Measurements from ENCODE around the gene SAT2. TPM values are rescaled to one million over a fixed set of nuclear protein-coding genes. Genes with fewer than 3 reads are reported as not detected.

The SAT2 gene
- total and polyA plus RNA-seq, 7 donors: 72.9 to 116 (median 104) TPM

DNA sequence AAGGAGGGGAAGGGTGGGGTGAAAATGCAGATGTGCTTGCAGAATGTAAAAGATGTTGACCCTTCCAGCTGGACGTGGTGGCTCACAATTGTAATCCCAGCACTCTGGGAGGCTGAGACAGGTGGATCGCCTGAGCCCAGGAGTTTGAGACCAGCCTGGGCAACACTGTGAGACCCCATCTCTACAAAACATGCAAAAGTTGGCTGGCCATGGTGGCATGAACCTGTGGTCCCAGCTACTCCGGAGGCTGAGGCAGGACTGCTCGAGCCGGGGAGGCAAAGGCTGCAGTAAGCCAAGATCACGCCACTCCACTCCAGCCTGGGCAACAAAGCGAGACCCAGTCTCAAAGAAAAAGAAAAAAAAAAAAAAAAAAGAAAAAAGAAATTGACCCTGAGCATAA lies 40.9 kb upstream of the SAT2 start:
- WGBS, 2 donors: 93 to 96% methylated on average over 7 of the region's 7 CpGs
- DNase-seq: no peak
- Histone ChIP-seq H3K4me1 (no peaks in the 10 kb centered on the region), H3K27me3 (no peaks in the 10 kb centered on the region), H3K9me3 (peaks cover 0 to 2% (median 0%) of the 10 kb centered on the region in 4 donors), H3K27ac (no peak overlapping the region), H3K36me3 (peaks cover 12 to 77% (median 26%) of the 10 kb centered on the region in 4 donors), H3K4me3 (no peak overlapping the region)
- intact Hi-C loops (cut with DNase I): no loop called here
- TF ChIP-seq POLR2AphosphoS5 (IDR thresholded peaks at IDR 0.05) (no peak), EP300 (IDR thresholded peaks at IDR 0.05) (no peak), POLR2A (IDR thresholded peaks at IDR 0.05) (no peak)
- TF ChIP-seq, protein P1, sequence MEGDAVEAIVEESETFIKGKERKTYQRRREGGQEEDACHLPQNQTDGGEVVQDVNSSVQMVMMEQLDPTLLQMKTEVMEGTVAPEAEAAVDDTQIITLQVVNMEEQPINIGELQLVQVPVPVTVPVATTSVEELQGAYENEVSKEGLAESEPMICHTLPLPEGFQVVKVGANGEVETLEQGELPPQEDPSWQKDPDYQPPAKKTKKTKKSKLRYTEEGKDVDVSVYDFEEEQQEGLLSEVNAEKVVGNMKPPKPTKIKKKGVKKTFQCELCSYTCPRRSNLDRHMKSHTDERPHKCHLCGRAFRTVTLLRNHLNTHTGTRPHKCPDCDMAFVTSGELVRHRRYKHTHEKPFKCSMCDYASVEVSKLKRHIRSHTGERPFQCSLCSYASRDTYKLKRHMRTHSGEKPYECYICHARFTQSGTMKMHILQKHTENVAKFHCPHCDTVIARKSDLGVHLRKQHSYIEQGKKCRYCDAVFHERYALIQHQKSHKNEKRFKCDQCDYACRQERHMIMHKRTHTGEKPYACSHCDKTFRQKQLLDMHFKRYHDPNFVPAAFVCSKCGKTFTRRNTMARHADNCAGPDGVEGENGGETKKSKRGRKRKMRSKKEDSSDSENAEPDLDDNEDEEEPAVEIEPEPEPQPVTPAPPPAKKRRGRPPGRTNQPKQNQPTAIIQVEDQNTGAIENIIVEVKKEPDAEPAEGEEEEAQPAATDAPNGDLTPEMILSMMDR (IDR thresholded peaks at IDR 0.05): no peak

DNA sequence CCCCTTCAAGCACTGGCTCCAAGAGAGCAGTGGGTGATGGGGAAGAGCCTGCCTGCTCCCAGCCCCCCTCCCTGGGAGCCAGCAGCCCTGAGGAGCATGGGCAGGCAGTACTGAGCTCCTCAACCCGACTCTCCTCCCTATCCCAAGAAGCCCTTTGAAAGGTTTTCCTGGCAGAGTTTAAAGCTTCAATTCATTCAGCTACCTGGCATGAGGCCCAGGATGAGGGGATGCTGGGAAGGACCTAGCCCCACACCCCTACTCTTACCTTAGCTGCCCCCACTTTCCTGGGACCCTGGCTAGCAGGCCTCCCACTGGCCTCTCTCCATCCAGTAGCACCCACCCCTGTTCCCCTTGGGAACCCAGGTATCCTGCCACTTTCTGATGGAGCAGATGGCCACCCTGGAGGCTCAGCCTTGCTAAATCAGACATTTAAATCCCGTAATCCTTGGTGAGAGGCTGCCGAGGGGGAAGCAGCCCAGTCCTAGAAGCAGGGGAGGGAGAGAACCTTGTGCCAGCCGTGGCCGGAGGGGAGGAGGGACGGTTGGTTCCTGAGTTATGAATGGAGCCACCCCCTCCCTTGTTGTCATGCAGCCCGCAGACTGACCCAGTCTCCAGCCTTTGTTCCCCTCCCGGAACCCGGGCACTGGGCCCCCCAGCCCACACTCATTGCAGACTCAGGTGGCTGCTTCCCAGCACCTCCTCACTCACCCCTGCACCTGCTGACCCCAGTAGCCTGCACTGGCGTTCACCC lies 40.2 kb upstream of the SAT2 start:
- intact Hi-C loops (cut with DNase I): no loop called here
- no peak overlapping the region for H3K4me3 ChIP-seq
- peaks cover 8 to 71% (median 22%) of the 10 kb centered on the region in 4 donors for H3K36me3 ChIP-seq
- TF ChIP-seq POLR2AphosphoS5 (IDR thresholded peaks at IDR 0.05) (no peak), EP300 (IDR thresholded peaks at IDR 0.05) (no peak), POLR2A (IDR thresholded peaks at IDR 0.05) (no peak)
- TF ChIP-seq, protein P1 (IDR thresholded peaks at IDR 0.05): no peak
- no peaks in the 10 kb centered on the region for H3K4me1 ChIP-seq
- H3K9me3 ChIP-seq: no peaks in the 10 kb centered on the region
- WGBS, 2 donors: 79 to 81% methylated on average over 10 of the region's 10 CpGs
- no peak for DNase-seq
- no peaks in the 10 kb centered on the region for H3K27me3 ChIP-seq
- H3K27ac ChIP-seq: no peak overlapping the region

- Histone ChIP-seq H3K27ac (peak overlapping the region in 3 of 4 donors; percentile 23 to 37 (median 24)), H3K36me3 (no peaks in the 10 kb centered on the region), H3K27me3 (peaks cover 0 to 12% (median 2%) of the 10 kb centered on the region in 3 donors), H3K9me3 (no peaks in the 10 kb centered on the region), H3K4me3 (no peak overlapping the region), H3K4me1 (peaks cover 0 to 14% (median 9%) of the 10 kb centered on the region in 4 donors)
- TF ChIP-seq EP300 (IDR thresholded peaks at IDR 0.05) (no peak), POLR2AphosphoS5 (IDR thresholded peaks at IDR 0.05) (peak in 3 of 4 donors; percentile 9 to 51 (median 32))
- peak; percentile 77 for DNase-seq
- intact Hi-C loops (cut with DNase I): no loop called here
- WGBS, 2 donors: 61 to 71% methylated on average over 10 of the region's 10 CpGs
Observed at GRCh38 chr17:7656958-7657609, 29.5 kb upstream of the SAT2 start.

- Histone ChIP-seq H3K27ac (no peak overlapping the region), H3K36me3 (no peaks in the 10 kb centered on the region), H3K27me3 (peaks cover 11 to 28% (median 18%) of the 10 kb centered on the region in 3 donors), H3K4me1 (peaks cover 0 to 28% (median 23%) of the 10 kb centered on the region in 4 donors), H3K4me3 (no peak overlapping the region), H3K9me3 (no peaks in the 10 kb centered on the region)
- intact Hi-C loops (cut with DNase I): no loop called here
- 89 to 93% methylated on average over 17 of the region's 17 CpGs for WGBS, 2 donors
- no peak for DNase-seq
- TF ChIP-seq POLR2A (IDR thresholded peaks at IDR 0.05) (no peak), POLR2AphosphoS5 (IDR thresholded peaks at IDR 0.05) (no peak), EP300 (IDR thresholded peaks at IDR 0.05) (no peak)
- TF ChIP-seq, protein P1 (IDR thresholded peaks at IDR 0.05): no peak
Observed at GRCh38 chr17:7655541-7655840, 27.9 kb upstream of the SAT2 start.

DNA sequence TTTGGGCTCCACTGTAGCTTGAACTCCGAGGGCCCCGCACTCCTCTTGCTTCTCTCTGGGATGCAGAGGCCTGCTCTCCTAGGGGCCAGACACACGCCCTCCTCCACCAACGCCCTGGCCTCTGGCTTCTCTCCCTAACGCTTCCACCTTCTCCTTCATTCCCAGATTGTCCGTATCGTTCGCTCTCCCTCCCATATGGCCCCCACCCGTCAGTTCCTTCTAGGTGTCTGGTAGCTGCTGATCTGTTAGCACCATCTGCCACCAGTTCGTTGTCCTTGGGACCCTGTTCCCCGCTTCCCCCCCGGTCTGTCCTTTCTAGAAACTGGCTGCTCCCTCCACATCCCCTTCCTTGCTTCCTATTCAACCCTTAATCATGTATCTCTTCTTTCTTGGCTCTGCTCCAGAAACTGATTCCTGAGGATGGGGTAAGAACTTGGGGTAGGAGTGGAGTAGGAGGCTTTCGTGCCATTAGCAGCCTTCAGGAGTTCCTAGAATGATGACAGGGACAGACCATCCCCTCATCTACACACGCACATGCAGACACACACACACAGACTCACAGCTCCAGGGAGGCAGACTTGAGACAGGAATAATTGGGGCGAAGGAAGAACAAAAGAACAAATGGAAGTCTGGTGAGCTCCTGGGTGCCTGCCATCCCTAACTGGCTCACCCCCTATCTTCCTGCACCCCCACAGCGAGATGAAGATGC lies 27.4 kb upstream of the SAT2 start:
- WGBS, 2 donors: 86 to 88% methylated on average over 16 of the region's 16 CpGs
- no peak overlapping the region for H3K4me3 ChIP-seq
- no peaks in the 10 kb centered on the region for H3K9me3 ChIP-seq
- TF ChIP-seq POLR2AphosphoS5 (IDR thresholded peaks at IDR 0.05) (no peak), POLR2A (IDR thresholded peaks at IDR 0.05) (no peak), EP300 (IDR thresholded peaks at IDR 0.05) (no peak)
- TF ChIP-seq, protein P1 (IDR thresholded peaks at IDR 0.05): no peak
- H3K27ac ChIP-seq: no peak overlapping the region
- H3K36me3 ChIP-seq: no peaks in the 10 kb centered on the region
- peaks cover 0 to 32% (median 28%) of the 10 kb centered on the region in 4 donors for H3K4me1 ChIP-seq
- intact Hi-C loops (cut with DNase I): loop anchor here (5.0 kb wide), 1 partner anchor 32 kb away; the partner anchor contains the start of genes TP53 and WRAP53
- no peak for DNase-seq
- peaks cover 11 to 33% (median 19%) of the 10 kb centered on the region in 3 donors for H3K27me3 ChIP-seq
